Measurements from ENCODE around the gene OR2G6. TPM values are rescaled to one million over a fixed set of nuclear protein-coding genes. Genes with fewer than 3 reads are reported as not detected.
"Not testable (repeated sequence)": the region's sequence is repeated elsewhere in the genome, so short reads cannot be mapped to it uniquely, and the experiment has no call there.

Gene OR2G6
- total RNA-seq (2013; cell fraction: nucleolus; rRNA removed) = 74.9 and 84.5 TPM in 2 replicates
- total RNA-seq (2014; rRNA removed) = 1.4 and 2.2 TPM in 2 replicates
- 1.8 and 2.4 TPM in 2 replicates for total RNA-seq (2014; rRNA removed; fragmentation: Illumina TruSeq; extraction: Trizol)
- total RNA-seq (2021) = 0.77 and 1.1 TPM in 2 replicates
- 0.34 TPM for polyA plus RNA-seq (2011; ENCODE audit: low read depth)
- 1.9 and 2.6 TPM in 2 replicates for polyA plus RNA-seq (2011; rRNA removed)
- polyA plus RNA-seq (2011; cell fraction: cytosol; rRNA removed) = 1.3 and 1.5 TPM in 2 replicates
- polyA plus RNA-seq (2011; cell fraction: nucleus; rRNA removed) = 14.2 and 17.4 TPM in 2 replicates
- polyA plus RNA-seq (2012) = 0.17 and 0.43 TPM in 2 replicates
- 0.41 and 0.44 TPM in 2 replicates for polyA plus RNA-seq (2014; fragmentation: Illumina TruSeq; extraction: Trizol)
- polyA plus RNA-seq (2014; fragmentation: Nextera tagmentation; extraction: Ambion mirVana) = under 1 TPM; 0.27 to 0.50 TPM
- polyA plus RNA-seq (2014; rRNA removed) = 0.27 and 0.69 TPM in 2 replicates
- polyA plus RNA-seq (2016; fragmentation: Nextera tagmentation; extraction: Ambion mirVana) = under 1 TPM; 0.21 to 0.74 TPM
- 43.9 and 77.0 TPM in 2 replicates for polyA minus RNA-seq (2011; rRNA and poly(A)+ RNA removed)
- polyA minus RNA-seq (2011; cell fraction: cytosol; rRNA and poly(A)+ RNA removed) = 0.67 and 0.83 TPM in 2 replicates
- polyA minus RNA-seq (2011; cell fraction: nucleus; rRNA and poly(A)+ RNA removed) = 25.8 and 71.7 TPM in 2 replicates
- percentile 69 among the genes with signal in this experiment for Bru-seq, nascent RNA
- percentile 68 among the genes with signal in this experiment for BruChase-seq, experiment 1, labeled RNA remaining after a 6-hour chase
- BruChase-seq, experiment 2, labeled RNA remaining after a 2-hour chase = percentile 73 among the genes with signal in this experiment
- long read RNA-seq, experiment 1 = 0 reads
- long read RNA-seq, experiment 2, partial matches to known transcripts = 0 of 3 reads
- long read RNA-seq, experiment 2, other reads (novel, unspliced or antisense) = 3 of 3 reads

GRCh38 chr1:248507773-248508172 is at the start of gene OR2G6:
TSS of gene OR2G6 (plus strand) at chr1:248508073. CDS start at chr1:248521647, 13,574 bp downstream.
- H3K4me2 ChIP-seq (ENCODE audit: control insufficient read depth, insufficient read depth); H4K20me1 ChIP-seq (ENCODE audit: control insufficient read depth, insufficient read depth); in situ Hi-C loops (cut with MboI); DNase-seq (ENCODE audit: low read depth, low spot score); H2AFZ ChIP-seq (ENCODE audit: control insufficient read depth, low read depth, low read length); H3K36me3 ChIP-seq (ENCODE audit: control insufficient read depth in 2 of 2, insufficient read depth in 2 of 2, low read length in 1 of 2); H3K27me3 ChIP-seq (replicated peaks in 1 of 2; ENCODE audit: control insufficient read depth in 2 of 2, insufficient read depth in 2 of 2, low read length in 1 of 2); H3K9me3 ChIP-seq (replicated peaks; ENCODE audit: control insufficient read depth, insufficient read depth, low read length); H3K79me2 ChIP-seq (ENCODE audit: control insufficient read depth, insufficient read depth, low read length); intact Hi-C loops (cut with micrococcal nuclease; ENCODE audit: unreplicated experiment); CTCF ChIA-PET; H3K4me3 ChIP-seq; H3K4me1 ChIP-seq (ENCODE audit: control insufficient read depth, insufficient read depth, low read length); BruUV-seq (replicated peaks); POLR2A ChIA-PET; H3K27ac ChIP-seq (ENCODE audit: control insufficient read depth, insufficient read depth); ATAC-seq; H3K9ac ChIP-seq (ENCODE audit: control insufficient read depth, insufficient read depth, low read length); SMC1A ChIA-PET (ENCODE audit: uncharacterized antibody, unreplicated experiment); RAD21 ChIA-PET (ENCODE audit: unreplicated experiment): not testable (repeated sequence)
- FAIRE-seq = peak; percentile 90
- WGBS (ENCODE audit: insufficient coverage, insufficient replicate concordance, low lambda C conversion rate, missing lambda C conversion rate) = no CpG with 5 or more reads among the region's 2 CpGs

- DNase-seq (ENCODE audit: low read depth, low spot score); intact Hi-C loops (cut with micrococcal nuclease; ENCODE audit: unreplicated experiment); H3K79me2 ChIP-seq (ENCODE audit: control insufficient read depth, insufficient read depth, low read length); CTCF ChIA-PET; BruUV-seq (replicated peaks); POLR2A ChIA-PET; H3K27ac ChIP-seq (ENCODE audit: control insufficient read depth, insufficient read depth); H3K4me3 ChIP-seq; RAD21 ChIA-PET (ENCODE audit: unreplicated experiment); SMC1A ChIA-PET (ENCODE audit: uncharacterized antibody, unreplicated experiment); H3K27me3 ChIP-seq (replicated peaks in 1 of 2; ENCODE audit: control insufficient read depth in 2 of 2, insufficient read depth in 2 of 2, low read length in 1 of 2); H3K9ac ChIP-seq (ENCODE audit: control insufficient read depth, insufficient read depth, low read length); H3K36me3 ChIP-seq (ENCODE audit: control insufficient read depth in 2 of 2, insufficient read depth in 2 of 2, low read length in 1 of 2); FAIRE-seq; H3K4me2 ChIP-seq (ENCODE audit: control insufficient read depth, insufficient read depth); ATAC-seq; in situ Hi-C loops (cut with MboI); H3K4me1 ChIP-seq (ENCODE audit: control insufficient read depth, insufficient read depth, low read length); H4K20me1 ChIP-seq (ENCODE audit: control insufficient read depth, insufficient read depth); H2AFZ ChIP-seq (ENCODE audit: control insufficient read depth, low read depth, low read length): not testable (repeated sequence)
- H3K9me3 ChIP-seq (replicated peaks; ENCODE audit: control insufficient read depth, insufficient read depth, low read length) = peaks cover 13% of the 10 kb centered on the region
- 81% methylated on average over 7 of the region's 7 CpGs for WGBS (ENCODE audit: insufficient coverage, insufficient replicate concordance, low lambda C conversion rate, missing lambda C conversion rate)
Measured at GRCh38 chr1:248459117-248459516, 48.8 kb upstream of the OR2G6 start.
